ENCODE measurements around the gene EPHX1. TPM values are rescaled to one million over a fixed set of nuclear protein-coding genes. Genes with fewer than 3 reads are reported as not detected.
"Not testable (repeated sequence)": the region's sequence is repeated elsewhere in the genome, so short reads cannot be mapped to it uniquely, and the experiment has no call there.

EPHX1 gene
- total RNA-seq, 4 donors from 2014 or later: 59.0 to 136 (median 85.6) TPM

DNA sequence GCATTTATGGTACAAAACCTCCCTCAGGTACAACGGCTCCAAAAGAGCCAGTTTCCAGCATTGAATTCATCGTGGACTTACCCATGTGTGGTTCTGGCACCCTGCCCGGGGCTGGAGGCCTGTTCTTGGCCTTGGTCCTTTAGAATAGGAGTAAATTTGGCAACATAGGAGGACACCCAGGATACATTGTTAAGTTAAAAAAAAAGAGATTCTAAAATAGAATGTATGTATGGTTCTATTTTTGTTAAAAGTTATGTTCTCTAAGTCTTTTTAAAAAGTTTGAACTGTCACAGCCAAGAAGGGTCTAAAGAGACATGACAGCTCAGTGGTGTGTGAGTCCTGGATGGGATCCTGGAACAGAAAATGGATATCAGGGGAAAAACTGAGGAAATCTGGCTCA lies 25.9 kb downstream of the EPHX1 start:
- H3K4me3 ChIP-seq: no peak overlapping the region
- no peak for DNase-seq (ENCODE audit: extremely low spot score)
- 17% methylated on average over 3 of the region's 3 CpGs for WGBS
- H3K9me3 ChIP-seq: no peaks in the 10 kb centered on the region
- H3K27ac ChIP-seq (replicated peaks in 1 of 4): peak overlapping the region; percentile 19 to 77 (median 61)
- no peaks in the 10 kb centered on the region for H3K27me3 ChIP-seq
- H3K36me3 ChIP-seq: peaks cover 31 to 69% (median 66%) of the 10 kb centered on the region in 4 donors
- TF ChIP-seq POLR2A (IDR thresholded peaks at IDR 0.05; ENCODE audit: low read depth): no peak
- TF ChIP-seq POLR2AphosphoS5 (IDR thresholded peaks at IDR 0.05): peak in 1 of 2 donors; percentile 13
- intact Hi-C loops (cut with DNase I): no loop called here
- peaks cover 17 to 31% (median 28%) of the 10 kb centered on the region in 4 donors for H3K4me1 ChIP-seq

GRCh38 chr1:225836296-225836695 lies 26.4 kb downstream of the EPHX1 start:
- not testable (repeated sequence) for H3K4me3 ChIP-seq
- peak overlapping the region; percentile 19 to 77 (median 61) for H3K27ac ChIP-seq (replicated peaks in 1 of 4)

GRCh38 chr1:225838793-225839192 lies 28.9 kb downstream of the EPHX1 start:
- H3K27ac ChIP-seq (replicated peaks in 1 of 4): no peak overlapping the region
- whole genome bisulfite sequencing: 80% methylated on average over 1 of the region's 14 CpGs
- TF ChIP-seq EP300 (IDR thresholded peaks at IDR 0.05): no peak
- TF ChIP-seq POLR2A (IDR thresholded peaks at IDR 0.05; ENCODE audit: low read depth): no peak
- no peak for TF ChIP-seq POLR2AphosphoS5 (IDR thresholded peaks at IDR 0.05)
- TF ChIP-seq, protein P1, sequence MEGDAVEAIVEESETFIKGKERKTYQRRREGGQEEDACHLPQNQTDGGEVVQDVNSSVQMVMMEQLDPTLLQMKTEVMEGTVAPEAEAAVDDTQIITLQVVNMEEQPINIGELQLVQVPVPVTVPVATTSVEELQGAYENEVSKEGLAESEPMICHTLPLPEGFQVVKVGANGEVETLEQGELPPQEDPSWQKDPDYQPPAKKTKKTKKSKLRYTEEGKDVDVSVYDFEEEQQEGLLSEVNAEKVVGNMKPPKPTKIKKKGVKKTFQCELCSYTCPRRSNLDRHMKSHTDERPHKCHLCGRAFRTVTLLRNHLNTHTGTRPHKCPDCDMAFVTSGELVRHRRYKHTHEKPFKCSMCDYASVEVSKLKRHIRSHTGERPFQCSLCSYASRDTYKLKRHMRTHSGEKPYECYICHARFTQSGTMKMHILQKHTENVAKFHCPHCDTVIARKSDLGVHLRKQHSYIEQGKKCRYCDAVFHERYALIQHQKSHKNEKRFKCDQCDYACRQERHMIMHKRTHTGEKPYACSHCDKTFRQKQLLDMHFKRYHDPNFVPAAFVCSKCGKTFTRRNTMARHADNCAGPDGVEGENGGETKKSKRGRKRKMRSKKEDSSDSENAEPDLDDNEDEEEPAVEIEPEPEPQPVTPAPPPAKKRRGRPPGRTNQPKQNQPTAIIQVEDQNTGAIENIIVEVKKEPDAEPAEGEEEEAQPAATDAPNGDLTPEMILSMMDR (IDR thresholded peaks at IDR 0.05): no peak
- H3K9me3 ChIP-seq: no peaks in the 10 kb centered on the region
- H3K4me1 ChIP-seq: peaks cover 17 to 28% (median 25%) of the 10 kb centered on the region in 4 donors
- H3K27me3 ChIP-seq: no peaks in the 10 kb centered on the region
- intact Hi-C loops (cut with DNase I): no loop called here
- no peak overlapping the region for H3K4me3 ChIP-seq
- peaks cover 22 to 67% (median 62%) of the 10 kb centered on the region in 4 donors for H3K36me3 ChIP-seq
- DNase-seq (ENCODE audit: extremely low spot score): no peak

More at GRCh38 chr1:225836296-225836695, 26.4 kb downstream of the EPHX1 start:
- peaks cover 30 to 67% (median 64%) of the 10 kb centered on the region in 4 donors for H3K36me3 ChIP-seq
- 78% methylated on average over 4 of the region's 4 CpGs for WGBS
- H3K9me3 ChIP-seq; H3K27me3 ChIP-seq; intact Hi-C loops (cut with DNase I); DNase-seq (ENCODE audit: extremely low spot score): not testable (repeated sequence)
- peaks cover 17 to 31% (median 28%) of the 10 kb centered on the region in 4 donors for H3K4me1 ChIP-seq

- Histone ChIP-seq H3K27me3 (no peaks in the 10 kb centered on the region), H3K4me3 (no peak overlapping the region), H3K4me1 (peaks cover 10 to 19% (median 16%) of the 10 kb centered on the region in 4 donors), H3K27ac (replicated peaks in 1 of 4) (no peak overlapping the region), H3K36me3 (peaks cover 30 to 80% (median 76%) of the 10 kb centered on the region in 4 donors), H3K9me3 (no peaks in the 10 kb centered on the region)
- intact Hi-C loops (cut with DNase I): loop anchor here (10.0 kb wide), 1 partner anchor 195 kb away; no protein-coding TSS in a partner anchor
- DNase-seq (ENCODE audit: extremely low spot score): no peak
- TF ChIP-seq EP300 (IDR thresholded peaks at IDR 0.05) (no peak), POLR2A (IDR thresholded peaks at IDR 0.05; ENCODE audit: low read depth) (no peak), POLR2AphosphoS5 (IDR thresholded peaks at IDR 0.05) (no peak)
- TF ChIP-seq, protein P1 (IDR thresholded peaks at IDR 0.05): no peak
- WGBS: 100% methylated on average over 1 of the region's 1 CpG
Measured at GRCh38 chr1:225840223-225840610, 30.3 kb downstream of the EPHX1 start.

GRCh38 chr1:225840713-225841112 lies 30.8 kb downstream of the EPHX1 start:
- DNase-seq (ENCODE audit: extremely low spot score): no peak
- TF ChIP-seq POLR2A (IDR thresholded peaks at IDR 0.05; ENCODE audit: low read depth) (no peak), EP300 (IDR thresholded peaks at IDR 0.05) (no peak), POLR2AphosphoS5 (IDR thresholded peaks at IDR 0.05) (no peak)
- TF ChIP-seq, protein P1 (IDR thresholded peaks at IDR 0.05): no peak
- Histone ChIP-seq H3K27me3 (no peaks in the 10 kb centered on the region), H3K27ac (replicated peaks in 1 of 4) (no peak overlapping the region), H3K4me3 (no peak overlapping the region), H3K36me3 (peaks cover 30 to 85% (median 81%) of the 10 kb centered on the region in 4 donors), H3K4me1 (peaks cover 10 to 19% (median 16%) of the 10 kb centered on the region in 4 donors), H3K9me3 (no peaks in the 10 kb centered on the region)
- WGBS: 96% methylated on average over 4 of the region's 4 CpGs
- intact Hi-C loops (cut with DNase I): loop anchor here (10.0 kb wide), 1 partner anchor 196 kb away; no protein-coding TSS in a partner anchor
